ENCODE data around the gene CDC42BPB. TPM values are rescaled to one million over a fixed set of nuclear protein-coding genes. Genes with fewer than 3 reads are reported as not detected.

CDC42BPB gene
- total RNA-seq, 6 donors from 2014 or later, result 108 to 268 (median 124) TPM

DNA sequence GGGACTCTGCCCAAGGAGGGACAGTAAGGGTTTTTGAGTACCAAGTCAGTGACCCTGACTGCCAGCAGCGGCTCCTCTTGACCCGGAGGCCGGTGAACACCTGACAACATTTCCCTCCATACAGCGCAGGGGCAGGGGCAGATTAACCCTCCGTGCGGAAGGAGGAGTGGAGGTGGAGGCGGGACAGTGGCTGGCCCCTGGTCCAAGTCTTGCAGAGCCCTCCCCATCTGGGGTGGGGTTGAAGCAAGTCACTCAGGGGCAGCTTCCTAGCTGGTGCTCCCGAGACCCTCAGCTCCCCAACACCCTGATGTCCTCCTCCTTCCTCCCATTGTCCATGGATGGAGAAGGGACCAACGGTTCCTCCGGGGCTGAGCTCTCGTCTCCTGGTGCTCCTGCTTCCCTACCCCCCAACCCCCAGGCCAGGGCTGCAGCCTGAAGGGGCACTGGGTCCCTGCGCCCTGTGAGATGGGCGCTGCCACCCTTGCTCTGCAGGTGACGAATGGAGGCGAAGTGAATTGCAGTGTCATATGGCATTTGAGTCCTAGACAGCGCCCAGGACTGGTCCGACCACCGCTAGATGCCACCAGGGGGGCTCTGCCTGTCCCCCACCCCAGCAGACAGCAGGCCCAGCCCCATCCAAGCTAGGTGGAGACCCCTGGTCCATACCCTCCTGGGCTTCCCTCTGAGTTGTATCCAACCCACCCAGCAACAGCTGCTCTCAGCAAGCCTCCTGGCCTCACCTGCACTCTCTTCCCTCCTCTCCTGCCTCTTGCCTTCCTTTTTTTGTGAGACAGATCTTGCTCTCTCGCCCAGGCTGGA, 141.8 kb downstream of the CDC42BPB start:
- Histone ChIP-seq H3K4me1 (no peaks in the 10 kb centered on the region), H3K27me3 (no peaks in the 10 kb centered on the region), H3K4me3 (no peak overlapping the region), H3K36me3 (no peaks in the 10 kb centered on the region), H3K9me3 (no peaks in the 10 kb centered on the region), H3K27ac (no peak overlapping the region)
- TF ChIP-seq, protein P1, sequence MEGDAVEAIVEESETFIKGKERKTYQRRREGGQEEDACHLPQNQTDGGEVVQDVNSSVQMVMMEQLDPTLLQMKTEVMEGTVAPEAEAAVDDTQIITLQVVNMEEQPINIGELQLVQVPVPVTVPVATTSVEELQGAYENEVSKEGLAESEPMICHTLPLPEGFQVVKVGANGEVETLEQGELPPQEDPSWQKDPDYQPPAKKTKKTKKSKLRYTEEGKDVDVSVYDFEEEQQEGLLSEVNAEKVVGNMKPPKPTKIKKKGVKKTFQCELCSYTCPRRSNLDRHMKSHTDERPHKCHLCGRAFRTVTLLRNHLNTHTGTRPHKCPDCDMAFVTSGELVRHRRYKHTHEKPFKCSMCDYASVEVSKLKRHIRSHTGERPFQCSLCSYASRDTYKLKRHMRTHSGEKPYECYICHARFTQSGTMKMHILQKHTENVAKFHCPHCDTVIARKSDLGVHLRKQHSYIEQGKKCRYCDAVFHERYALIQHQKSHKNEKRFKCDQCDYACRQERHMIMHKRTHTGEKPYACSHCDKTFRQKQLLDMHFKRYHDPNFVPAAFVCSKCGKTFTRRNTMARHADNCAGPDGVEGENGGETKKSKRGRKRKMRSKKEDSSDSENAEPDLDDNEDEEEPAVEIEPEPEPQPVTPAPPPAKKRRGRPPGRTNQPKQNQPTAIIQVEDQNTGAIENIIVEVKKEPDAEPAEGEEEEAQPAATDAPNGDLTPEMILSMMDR (IDR thresholded peaks at IDR 0.05), result no peak
- TF ChIP-seq POLR2AphosphoS5 (IDR thresholded peaks at IDR 0.05), result no peak
- no peak for TF ChIP-seq EP300 (IDR thresholded peaks at IDR 0.05)
- TF ChIP-seq POLR2A (IDR thresholded peaks at IDR 0.05), result no peak
- 82 to 85% methylated on average over 9 to 19 of the region's 19 CpGs for WGBS, 2 donors
- ATAC-seq (ENCODE audit: low FRiP score in 2 of 2), result no peak
- DNase-seq, result peak in 1 of 2 donors; percentile 57

DNA sequence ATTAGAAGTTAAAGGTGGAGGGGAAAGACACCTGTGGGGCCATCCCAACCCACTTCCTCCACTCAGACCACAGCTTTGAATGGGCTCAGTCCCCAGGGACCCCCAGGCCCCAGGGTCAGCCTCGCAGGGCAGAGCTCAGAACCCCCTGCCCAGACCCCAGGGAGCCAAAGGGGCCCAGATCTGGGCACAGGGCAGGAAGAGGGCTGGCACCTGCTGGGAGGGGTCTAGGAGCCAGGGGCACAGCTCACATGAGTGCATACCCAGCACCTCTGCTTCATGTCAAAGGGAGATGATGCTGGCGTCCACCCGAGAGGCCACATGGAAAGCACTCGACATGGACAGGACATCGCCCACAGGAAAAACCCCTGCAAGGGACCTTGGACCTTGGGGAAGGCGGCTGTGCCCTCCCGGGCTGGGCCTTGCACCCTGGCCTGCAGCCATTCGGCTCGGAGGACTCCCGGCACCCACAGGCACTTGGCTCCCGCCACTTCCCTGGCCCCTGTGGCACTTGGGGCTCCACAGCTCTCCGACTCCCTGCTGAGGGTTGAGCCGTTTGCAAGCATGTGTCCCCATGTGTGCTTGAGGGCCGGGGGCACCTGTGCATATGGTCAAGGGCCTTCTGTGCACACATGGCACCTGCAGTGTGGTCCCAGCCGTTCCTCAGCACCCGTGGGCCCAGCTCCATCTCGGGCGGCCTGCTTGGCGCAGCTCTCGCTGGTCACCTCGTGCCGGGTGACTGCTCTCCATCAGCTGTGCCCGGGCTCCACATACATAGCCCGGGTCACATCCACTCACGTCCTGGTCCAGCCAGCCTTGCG, 142.7 kb downstream of the CDC42BPB start:
- H3K4me3 ChIP-seq, result no peak overlapping the region
- no peaks in the 10 kb centered on the region for H3K36me3 ChIP-seq
- DNase-seq (peak in 1 of 2 donors; percentile 81), ATAC-seq (ENCODE audit: low FRiP score in 2 of 2) (no peak)
- TF ChIP-seq, protein P1 (IDR thresholded peaks at IDR 0.05), result no peak
- no peak for TF ChIP-seq POLR2AphosphoS5 (IDR thresholded peaks at IDR 0.05)
- no peaks in the 10 kb centered on the region for H3K4me1 ChIP-seq
- no peaks in the 10 kb centered on the region for H3K27me3 ChIP-seq
- no peak overlapping the region for H3K27ac ChIP-seq
- H3K9me3 ChIP-seq, result no peaks in the 10 kb centered on the region
- WGBS, 2 donors, result 79 to 89% methylated on average over 6 to 25 of the region's 26 CpGs

DNA sequence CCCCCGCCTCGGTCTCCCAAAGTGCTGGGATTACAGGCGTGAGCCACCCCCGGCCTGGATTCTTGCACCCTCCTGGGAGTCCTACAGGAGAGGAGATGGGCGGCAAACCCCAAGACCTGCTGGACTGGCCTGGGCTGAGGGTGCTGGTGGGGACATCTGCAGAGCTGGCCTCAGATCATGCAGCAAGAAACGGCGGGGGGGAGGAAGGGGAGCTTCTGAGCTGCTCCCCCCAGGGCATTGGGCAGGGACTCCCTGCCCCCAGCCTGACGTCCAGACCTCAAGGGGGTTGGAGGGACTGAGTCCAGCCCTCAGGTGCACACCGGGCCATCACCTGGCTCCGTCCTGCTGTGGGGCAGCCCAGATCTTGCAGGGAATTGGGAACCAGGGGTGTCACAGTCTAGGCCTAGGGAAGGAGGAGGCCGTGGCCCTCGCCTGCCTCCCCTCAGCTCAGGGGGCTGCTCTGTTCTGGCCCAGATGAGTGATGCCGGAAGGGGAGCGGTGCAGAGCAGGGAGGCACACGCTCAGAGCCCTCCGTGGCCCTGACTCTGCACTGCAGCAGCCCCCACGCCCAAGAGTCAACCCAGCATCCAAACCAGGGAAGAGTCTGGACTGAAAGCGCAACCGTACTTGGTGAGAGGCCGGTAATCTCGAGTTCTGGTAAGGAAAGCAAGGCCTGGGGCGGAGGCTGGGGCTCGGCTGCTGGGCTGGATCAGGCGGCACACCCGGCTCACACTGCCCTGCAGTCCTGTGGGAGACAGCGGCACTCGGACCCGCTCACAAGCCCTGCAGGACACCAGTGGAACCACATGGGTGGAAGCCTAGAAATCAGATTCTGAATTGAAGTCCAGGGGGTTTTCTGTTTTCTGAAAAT, 143.8 kb downstream of the CDC42BPB start:
- Histone ChIP-seq H3K27ac (no peak overlapping the region), H3K9me3 (no peaks in the 10 kb centered on the region), H3K36me3 (no peaks in the 10 kb centered on the region), H3K27me3 (no peaks in the 10 kb centered on the region), H3K4me3 (no peak overlapping the region), H3K4me1 (no peaks in the 10 kb centered on the region)
- ATAC-seq (ENCODE audit: low FRiP score in 2 of 2) (no peak), DNase-seq (peak in 1 of 2 donors; percentile 68)
- 88 to 91% methylated on average over 17 to 24 of the region's 28 CpGs for WGBS, 2 donors
- TF ChIP-seq, protein P1 (IDR thresholded peaks at IDR 0.05), result no peak
- no peak for TF ChIP-seq EP300 (IDR thresholded peaks at IDR 0.05)
- TF ChIP-seq POLR2A (IDR thresholded peaks at IDR 0.05), result no peak
- TF ChIP-seq POLR2AphosphoS5 (IDR thresholded peaks at IDR 0.05), result no peak

DNA sequence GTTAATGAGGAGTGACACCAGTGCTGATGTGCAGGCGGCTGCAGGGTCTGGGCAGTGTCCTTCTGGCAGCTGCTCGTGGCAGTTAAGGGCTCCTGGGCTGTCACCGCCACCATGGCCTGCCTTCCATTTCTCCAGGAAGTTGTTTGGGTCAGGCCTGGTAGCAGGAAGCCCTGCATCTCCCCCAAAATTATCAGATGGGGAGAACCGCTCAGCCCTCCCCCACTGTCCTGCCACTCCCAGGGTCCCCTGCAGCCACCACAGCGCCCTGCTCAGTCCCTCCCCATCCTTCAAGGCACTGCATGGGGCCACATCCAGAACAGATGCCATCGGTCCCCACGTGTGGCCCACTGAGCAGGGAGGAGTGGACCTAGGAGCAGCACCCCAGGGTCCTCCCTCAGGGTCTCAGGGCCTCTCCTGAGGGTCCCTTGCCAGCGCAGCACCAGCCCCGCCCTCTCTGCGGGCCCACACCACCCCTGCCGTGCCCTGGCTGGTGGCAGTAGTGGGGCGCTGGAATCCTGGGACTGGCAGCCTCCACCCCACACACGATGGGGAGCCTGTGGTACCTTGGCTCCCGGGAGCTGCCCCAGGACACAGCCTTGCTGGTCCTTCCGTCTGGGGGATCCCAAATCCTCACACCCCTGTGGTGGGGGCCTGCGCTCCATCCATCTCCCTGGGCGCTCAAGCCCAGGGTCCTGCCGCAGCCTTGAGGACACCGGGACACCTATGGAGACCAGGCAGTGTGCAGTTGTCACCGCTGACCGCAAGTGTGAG, 145.2 kb downstream of the CDC42BPB start:
- Histone ChIP-seq H3K9me3 (no peaks in the 10 kb centered on the region), H3K27ac (no peak overlapping the region), H3K4me3 (no peak overlapping the region), H3K27me3 (no peaks in the 10 kb centered on the region), H3K36me3 (peaks cover 0 to 5% (median 3%) of the 10 kb centered on the region in 4 donors), H3K4me1 (no peaks in the 10 kb centered on the region)
- peak in 1 of 2 donors; percentile 61 for DNase-seq
- 95 to 100% methylated on average over 3 to 15 of the region's 21 CpGs for WGBS, 2 donors
- no peak for ATAC-seq (ENCODE audit: low FRiP score in 2 of 2)
- TF ChIP-seq EP300 (IDR thresholded peaks at IDR 0.05) (no peak), POLR2A (IDR thresholded peaks at IDR 0.05) (no peak), POLR2AphosphoS5 (IDR thresholded peaks at IDR 0.05) (no peak)
- TF ChIP-seq, protein P1 (IDR thresholded peaks at IDR 0.05), result no peak

Measured in upper lobe of left lung (tissue), 6 donors.